Small intestine (tissue), 7 donors: ENCODE measurements around the gene DCAF15. TPM values are rescaled to one million over a fixed set of nuclear protein-coding genes. Genes with fewer than 3 reads are reported as not detected.

ENCODE experiments used
- DNase-seq, 2 donors: peaks; one replicate each; pipeline versions ENCODE4 v3.0.0 to v3.0.0-alpha.2; 2013
- FAIRE-seq: peaks from 2 replicates; lab custom pipeline; 2012; peaks lifted over from hg19 to GRCh38; lab: Jason Lieb, UNC
- H3K27ac ChIP-seq, 3 donors: one replicate each; pipeline ENCODE4 v1.5.1; 2013; ENCODE audit warnings: low read length in 2 of 3, mild to moderate bottlenecking in 2 of 3, control low read depth in 1 of 3, inconsistent platforms in 1 of 3, low read depth in 1 of 3, moderate library complexity in 1 of 3
- H3K27me3 ChIP-seq, 3 donors: one replicate each; pipeline ENCODE4 v1.6.1; 2013; ENCODE audit warnings: low read length in 3 of 3, inconsistent platforms in 1 of 3; ENCODE audit not compliant: control insufficient read depth in 3 of 3, insufficient read depth in 3 of 3
- H3K36me3 ChIP-seq, 3 donors: one replicate each; pipeline ENCODE4 v1.6.1; 2013; ENCODE audit warnings: low read length in 3 of 3, inconsistent platforms in 1 of 3, low read depth in 1 of 3, mild to moderate bottlenecking in 1 of 3, moderate library complexity in 1 of 3; ENCODE audit not compliant: control insufficient read depth in 3 of 3, insufficient read depth in 2 of 3
- H3K4me1 ChIP-seq, 3 donors: one replicate each; pipeline ENCODE4 v1.6.1; 2013; ENCODE audit warnings: low read length in 2 of 3, inconsistent platforms in 1 of 3, low read depth in 1 of 3, mild to moderate bottlenecking in 1 of 3, moderate library complexity in 1 of 3; ENCODE audit not compliant: control insufficient read depth in 3 of 3, insufficient read depth in 2 of 3
- H3K4me3 ChIP-seq, 3 donors: one replicate each; pipeline ENCODE4 v1.5.1; 2013; ENCODE audit warnings: low read length in 3 of 3, control low read depth in 1 of 3, inconsistent platforms in 1 of 3, low read depth in 1 of 3, mild to moderate bottlenecking in 1 of 3, moderate library complexity in 1 of 3
- H3K9me3 ChIP-seq, 2 donors: one replicate each; pipeline ENCODE4 v1.6.1; 2013; ENCODE audit warnings: low read depth in 1 of 2, low read length in 1 of 2; ENCODE audit not compliant: control insufficient read depth in 2 of 2, insufficient read depth in 1 of 2
- WGBS, 3 donors: extraction: QIAGEN DNeasy Blood & Tissue Kit; methylation state at CpG; one replicate each; pipeline ENCODE4 v1.1.7; 2013; 5-methylcytosine and 5-hydroxymethylcytosine counted together
- polyA plus RNA-seq, 4 donors: library from polyadenylated mRNA; stranded (reverse) in 3 of 4; unstranded in 1 of 4; fragments of 200-250 nt in 3 of 4; fragments of 120-200 nt in 1 of 4; gene quantifications; one replicate each; pipeline versions ENCODE4 v1.2.1 to v1.2.3, GENCODE V29; 2013
- donor health status: healthy with polysubstance abuse.
- donor health status: control.
- donor health status: control.
- donor health status: Bipolar disorder and iron deficiency.
- donor health status: healthy.

Gene DCAF15
- polyA plus RNA-seq, 4 donors: 14.1 to 26.8 (median 20.9) TPM

- no peaks in the 10 kb centered on the region for H3K27me3 ChIP-seq
- no peak overlapping the region for H3K27ac ChIP-seq
- H3K9me3 ChIP-seq: no peaks in the 10 kb centered on the region
- FAIRE-seq (no peak), DNase-seq (no peak)
- H3K4me1 ChIP-seq: peaks cover 0 to 22% (median 0%) of the 10 kb centered on the region in 3 donors
- H3K4me3 ChIP-seq: no peak overlapping the region
- 93 to 95% (median 94%) methylated on average over 12 to 15 of the region's 15 CpGs for WGBS, 3 donors
- peaks cover 2 to 75% (median 6%) of the 10 kb centered on the region in 3 donors for H3K36me3 ChIP-seq
These were observed 28.0 kb downstream of the DCAF15 start for GRCh38 chr19:13980340-13980739.

- Histone ChIP-seq H3K27me3 (no peaks in the 10 kb centered on the region), H3K4me1 (peaks cover 0 to 28% (median 0%) of the 10 kb centered on the region in 3 donors), H3K9me3 (no peaks in the 10 kb centered on the region), H3K36me3 (peaks cover 2 to 75% (median 2%) of the 10 kb centered on the region in 3 donors), H3K27ac (no peak overlapping the region), H3K4me3 (no peak overlapping the region)
- 91 to 97% (median 93%) methylated on average over 5 of the region's 5 CpGs for WGBS, 3 donors
- FAIRE-seq (no peak), DNase-seq (no peak)
These were observed 28.7 kb downstream of the DCAF15 start for GRCh38 chr19:13981021-13981420.

DNA sequence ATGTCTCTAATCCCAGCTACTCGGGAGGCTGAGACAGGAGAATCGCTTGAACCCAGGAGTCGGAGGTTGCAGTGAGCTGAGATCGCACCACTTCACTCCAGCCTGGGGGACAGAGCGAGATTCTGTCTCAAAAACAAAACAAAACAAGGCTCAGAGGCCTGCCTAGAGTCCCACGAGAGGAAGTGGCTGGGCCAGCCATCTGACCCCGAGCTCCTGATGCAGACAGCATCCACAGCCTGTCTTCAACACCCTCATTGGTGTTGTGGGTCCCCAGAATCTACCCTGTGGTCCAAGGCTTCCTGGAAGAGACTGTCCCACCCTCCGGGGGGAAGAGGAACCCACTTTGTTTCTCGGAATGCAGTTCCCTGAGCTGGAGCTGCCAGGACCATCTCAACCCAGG, 29.2 kb downstream of the DCAF15 start:
- Histone ChIP-seq H3K9me3 (no peaks in the 10 kb centered on the region), H3K27me3 (no peaks in the 10 kb centered on the region), H3K4me1 (peaks cover 0 to 33% (median 0%) of the 10 kb centered on the region in 3 donors), H3K36me3 (peaks cover 0 to 75% (median 2%) of the 10 kb centered on the region in 3 donors), H3K27ac (peak overlapping the region in 1 of 3 donors; percentile 8), H3K4me3 (no peak overlapping the region)
- DNase-seq: no peak
- no peak for FAIRE-seq
- 79 to 88% (median 81%) methylated on average over 9 of the region's 9 CpGs for WGBS, 3 donors

- no peaks in the 10 kb centered on the region for H3K9me3 ChIP-seq
- no peaks in the 10 kb centered on the region for H3K27me3 ChIP-seq
- H3K4me3 ChIP-seq: no peak overlapping the region
- no peak for DNase-seq
- H3K36me3 ChIP-seq: peaks cover 0 to 75% (median 2%) of the 10 kb centered on the region in 3 donors
- peak overlapping the region in 1 of 3 donors; percentile 8 for H3K27ac ChIP-seq
- peaks cover 0 to 39% (median 0%) of the 10 kb centered on the region in 3 donors for H3K4me1 ChIP-seq
- FAIRE-seq: no peak
- 95 to 96% (median 95%) methylated on average over 17 of the region's 17 CpGs for WGBS, 3 donors
These were observed 29.7 kb downstream of the DCAF15 start for GRCh38 chr19:13981988-13982501.

DNA sequence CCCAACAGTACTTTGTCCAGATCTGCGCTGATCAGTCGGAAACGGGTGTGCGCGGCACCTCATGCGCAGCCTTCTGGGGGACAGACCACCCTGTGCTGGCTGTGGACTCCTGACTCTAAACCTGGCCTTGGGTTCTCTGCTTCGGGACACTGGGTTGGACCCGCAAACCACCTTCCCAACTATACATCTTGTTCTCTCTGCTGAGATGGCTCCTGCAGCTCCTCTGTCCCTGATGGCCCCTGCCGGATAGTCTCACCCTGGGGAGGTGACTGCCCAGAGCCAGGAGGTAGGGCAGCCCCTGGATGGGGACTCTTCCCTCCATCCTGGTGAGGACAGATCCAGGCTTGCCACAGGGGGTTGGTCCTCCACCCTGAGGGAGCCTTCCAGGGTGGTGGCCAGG, 30.5 kb downstream of the DCAF15 start:
- DNase-seq: no peak
- WGBS, 3 donors: 94 to 98% (median 98%) methylated on average over 9 of the region's 9 CpGs
- peaks cover 0 to 79% (median 2%) of the 10 kb centered on the region in 3 donors for H3K36me3 ChIP-seq
- no peak overlapping the region for H3K4me3 ChIP-seq
- H3K4me1 ChIP-seq: peaks cover 0 to 45% (median 0%) of the 10 kb centered on the region in 3 donors
- H3K27me3 ChIP-seq: no peaks in the 10 kb centered on the region
- peak overlapping the region in 1 of 3 donors; percentile 33 for H3K27ac ChIP-seq
- H3K9me3 ChIP-seq: no peaks in the 10 kb centered on the region
- FAIRE-seq: no peak

- DNase-seq (peak; percentile 28 to 57), FAIRE-seq (no peak)
- no peak overlapping the region for H3K4me3 ChIP-seq
- peaks cover 0 to 81% (median 2%) of the 10 kb centered on the region in 3 donors for H3K36me3 ChIP-seq
- peaks cover 0 to 39% (median 0%) of the 10 kb centered on the region in 3 donors for H3K4me1 ChIP-seq
- H3K27me3 ChIP-seq: no peaks in the 10 kb centered on the region
- no peaks in the 10 kb centered on the region for H3K9me3 ChIP-seq
- 63 to 74% (median 70%) methylated on average over 16 to 21 of the region's 21 CpGs for WGBS, 3 donors
- H3K27ac ChIP-seq: peak overlapping the region in 1 of 3 donors; percentile 59
These were observed 31.0 kb downstream of the DCAF15 start for GRCh38 chr19:13983213-13983889.

- WGBS, 3 donors: 77 to 86% (median 80%) methylated on average over 15 of the region's 15 CpGs
These were observed 31.9 kb downstream of the DCAF15 start for GRCh38 chr19:13984186-13984585.

GRCh38 chr19:13984875-13985741, 32.8 kb downstream of the DCAF15 start:
- Histone ChIP-seq H3K4me3 (no peak overlapping the region), H3K27ac (peak overlapping the region; percentile 77 to 91 (median 87)), H3K27me3 (no peaks in the 10 kb centered on the region), H3K36me3 (peaks cover 2 to 92% (median 2%) of the 10 kb centered on the region in 3 donors), H3K4me1 (peaks cover 0 to 29% (median 0%) of the 10 kb centered on the region in 3 donors), H3K9me3 (no peaks in the 10 kb centered on the region)
- FAIRE-seq (no peak), DNase-seq (no peak)
- 85 to 89% (median 88%) methylated on average over 25 of the region's 25 CpGs for WGBS, 3 donors

More at GRCh38 chr19:13984186-13984585, 31.9 kb downstream of the DCAF15 start:
- H3K9me3 ChIP-seq: no peaks in the 10 kb centered on the region
- no peaks in the 10 kb centered on the region for H3K27me3 ChIP-seq
- H3K4me3 ChIP-seq: no peak overlapping the region
- peaks cover 2 to 88% (median 2%) of the 10 kb centered on the region in 3 donors for H3K36me3 ChIP-seq
- H3K4me1 ChIP-seq: peaks cover 0 to 36% (median 0%) of the 10 kb centered on the region in 3 donors
- DNase-seq: no peak
- no peak overlapping the region for H3K27ac ChIP-seq
- FAIRE-seq: no peak
